SH-SY5Y (cell line): ENCODE measurements around the gene SYTL1.

Source experiments
- GATA2 ChIP-seq: IDR thresholded peaks from 2 replicates; pipeline ENCODE4 v1.6.1; 2011; ENCODE audit warnings: mild to moderate bottlenecking, low read depth, low read length
- GATA3 ChIP-seq: IDR thresholded peaks from 2 replicates; pipeline ENCODE4 v1.6.1; 2011; ENCODE audit warnings: low read depth, mild to moderate bottlenecking, low read length, moderate library complexity

The SYTL1 gene

GRCh38 chr1:27372808-27373690 lies 31.2 kb downstream of the SYTL1 start:
- TF ChIP-seq GATA2 (no peak), GATA3 (no peak)

GRCh38 chr1:27374362-27375086 lies 32.7 kb downstream of the SYTL1 start, which contains the start of gene FCN3:
Gene FCN3, minus strand, starts transcription at chr1:27374824. Its CDS starts 6 bp downstream, at chr1:27374818.
- no peak for TF ChIP-seq GATA3
- TF ChIP-seq GATA2, result no peak

GRCh38 chr1:27377760-27378495 lies 36.1 kb downstream of the SYTL1 start:
- TF ChIP-seq GATA2, result no peak
- no peak for TF ChIP-seq GATA3

- TF ChIP-seq GATA2 (no peak), GATA3 (no peak)
These were observed 37.8 kb downstream of the SYTL1 start for GRCh38 chr1:27379564-27380122.

GRCh38 chr1:27380224-27380623 lies 38.4 kb downstream of the SYTL1 start:
- no peak for TF ChIP-seq GATA3
- TF ChIP-seq GATA2, result no peak

DNA sequence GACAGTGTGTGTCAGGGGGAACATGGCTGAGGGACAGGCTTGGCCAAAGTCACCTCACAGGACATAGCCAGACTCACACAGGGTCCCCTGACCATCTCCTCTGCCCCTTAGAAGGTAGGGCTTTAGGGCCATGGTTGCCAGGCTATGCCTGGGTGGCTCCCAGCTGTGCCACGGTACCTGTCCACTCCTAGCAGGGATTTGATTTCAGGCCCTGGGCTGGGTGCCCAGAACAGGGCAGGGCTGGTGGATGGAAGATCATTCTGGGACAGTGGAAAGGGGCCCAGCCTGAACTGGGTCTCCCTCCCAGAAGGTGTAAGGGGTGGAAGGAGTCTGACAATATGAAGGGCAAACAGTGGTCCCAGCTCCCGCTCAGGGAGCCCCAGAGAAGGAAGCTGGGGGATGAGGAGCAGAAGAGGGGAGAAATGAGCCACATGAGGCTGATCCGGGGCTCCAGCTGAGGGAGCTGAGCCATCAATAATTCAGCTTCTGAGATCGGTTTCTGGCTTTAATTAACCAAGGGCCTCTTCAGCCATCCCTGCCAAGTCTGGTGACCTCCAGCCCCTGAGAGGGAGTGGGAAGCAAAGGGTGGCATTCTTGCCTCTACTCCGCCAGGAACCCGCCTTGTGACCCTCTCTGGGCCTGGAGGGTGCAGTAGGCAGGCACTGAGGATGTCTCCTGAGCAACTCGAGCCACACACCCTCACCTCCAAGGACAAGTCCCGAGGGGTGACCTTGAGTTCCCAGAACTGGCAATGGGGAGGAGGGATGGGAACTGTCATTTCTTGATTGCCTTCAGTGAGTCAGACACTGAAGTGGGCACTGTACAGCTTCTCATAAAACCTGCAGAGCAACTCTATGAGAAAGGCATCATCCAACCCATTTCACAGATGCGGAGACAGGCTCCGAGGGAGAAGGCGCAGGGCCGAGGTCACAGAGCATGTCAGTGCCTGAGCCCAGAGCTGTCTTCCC lies 39.2 kb downstream of the SYTL1 start:
- TF ChIP-seq GATA2 (no peak), GATA3 (no peak)

- TF ChIP-seq GATA3, result no peak
- TF ChIP-seq GATA2, result no peak
These were observed 40.3 kb downstream of the SYTL1 start for GRCh38 chr1:27381969-27382762.

DNA sequence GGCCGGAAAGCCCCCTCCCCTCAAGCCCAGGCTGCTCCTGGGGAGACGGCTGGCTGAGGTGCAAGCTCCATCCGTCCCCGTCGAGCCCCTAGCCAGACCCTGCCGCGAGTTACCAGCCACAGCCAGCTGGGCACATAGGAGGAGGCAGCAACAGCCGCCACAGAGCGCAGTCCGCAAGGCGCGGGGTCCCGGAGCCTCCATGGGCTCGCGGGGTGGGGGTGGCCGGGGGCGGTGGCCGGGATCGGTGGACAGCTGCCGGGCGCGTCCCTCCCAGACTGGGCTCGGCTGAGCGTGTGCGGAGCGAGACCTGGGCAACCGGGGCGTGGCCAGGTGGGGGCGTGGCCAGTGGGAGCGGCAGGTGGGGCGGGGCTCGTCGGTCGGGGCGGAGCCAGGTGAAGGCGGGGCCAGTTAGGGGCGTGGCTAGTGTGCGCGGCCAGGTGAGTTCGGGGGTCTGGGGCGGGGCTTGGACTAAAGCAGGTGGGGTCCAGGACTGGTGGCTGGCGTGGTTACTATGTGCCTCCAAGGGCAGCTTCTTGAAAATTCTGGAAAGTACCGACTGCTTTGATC lies 41.3 kb downstream of the SYTL1 start, which contains the start of gene CD164L2:
Gene CD164L2 (minus strand): TSS at position 295 of the 567 bp plus-strand sequence. CDS start 94 bp downstream, at position 201.
- no peak for TF ChIP-seq GATA3
- no peak for TF ChIP-seq GATA2

DNA sequence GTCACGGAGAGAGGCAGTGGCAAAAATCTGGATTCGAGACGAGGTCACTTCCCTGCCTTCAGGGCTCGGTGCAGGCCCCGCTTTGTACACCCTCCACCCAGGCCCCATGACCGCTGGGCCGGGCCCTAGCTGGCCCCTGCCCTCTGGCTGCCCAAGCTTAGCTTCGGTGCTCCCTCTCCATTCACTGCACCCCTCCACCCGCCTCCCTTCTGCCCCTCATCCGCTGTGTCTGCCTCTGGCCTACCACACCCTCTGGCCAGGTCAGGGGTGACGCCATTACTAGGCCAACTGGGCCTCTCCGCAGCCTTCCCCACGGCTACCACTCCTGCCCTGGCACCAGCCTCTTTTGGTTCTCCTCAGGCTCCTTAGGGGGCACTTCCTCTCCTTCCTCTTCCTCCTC lies 41.8 kb downstream of the SYTL1 start:
- TF ChIP-seq GATA3 (no peak), GATA2 (no peak)

GRCh38 chr1:27388337-27389005 lies 46.6 kb downstream of the SYTL1 start:
- TF ChIP-seq GATA3 (no peak), GATA2 (no peak)

DNA sequence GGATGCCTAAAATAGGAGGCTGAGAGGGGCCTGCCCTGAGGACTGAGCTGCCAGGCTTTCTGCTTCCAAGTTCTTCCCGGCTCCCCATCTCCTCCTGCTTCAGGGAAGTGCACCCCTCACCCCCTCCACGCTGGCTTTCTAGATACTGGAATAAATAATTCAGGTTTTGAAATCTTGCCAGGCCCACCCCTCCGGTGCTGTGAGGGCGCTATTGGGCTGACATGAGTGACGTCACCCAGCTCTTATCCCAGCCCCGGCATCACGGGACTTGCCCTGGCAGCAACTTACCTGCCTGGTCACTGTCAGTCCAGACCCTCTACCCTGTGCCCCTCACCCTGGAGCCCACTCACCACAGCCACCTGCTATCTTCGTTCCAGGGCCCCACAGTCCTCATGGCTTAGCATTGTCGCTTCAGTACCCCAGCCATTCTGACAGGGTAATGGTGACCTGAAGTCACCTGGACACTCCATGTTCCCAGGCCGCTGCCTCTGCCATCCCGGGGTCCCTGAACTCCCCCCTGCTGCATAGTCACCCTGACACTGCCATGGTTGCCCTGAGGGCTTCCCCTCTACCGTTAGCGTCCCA lies 49.8 kb downstream of the SYTL1 start:
- TF ChIP-seq GATA2 (no peak), GATA3 (no peak)
